Thyroid gland (tissue), 4 donors: ENCODE results near the gene CALD1.

ENCODE experiments used
- POLR2A ChIP-seq, 2 donors: fragments of 450-650 bp; IDR thresholded peaks; one replicate each; pipeline ENCODE4 v1.6.1; 2017; ENCODE audit warnings: antibody characterized with exemption in 2 of 2, mild to moderate bottlenecking in 2 of 2, moderate library complexity in 1 of 2
- TF ChIP-seq, protein P1 (sequence below), 6 experiments: fragments of 200-600 bp in 3 of 6; fragments of 450-650 bp in 3 of 6; sonication (generic) in 3 of 6; IDR thresholded peaks; one replicate each; pipeline ENCODE4 v1.5.1; 2016 to 2019; ENCODE audit warnings: antibody characterized with exemption in 6 of 6, mild to moderate bottlenecking in 2 of 6, inconsistent platforms in 1 of 6, moderate library complexity in 1 of 6

GRCh38 chr7:134885967-134886352 lies 106.5 kb downstream of the CALD1 start:
- TF ChIP-seq, protein P1, sequence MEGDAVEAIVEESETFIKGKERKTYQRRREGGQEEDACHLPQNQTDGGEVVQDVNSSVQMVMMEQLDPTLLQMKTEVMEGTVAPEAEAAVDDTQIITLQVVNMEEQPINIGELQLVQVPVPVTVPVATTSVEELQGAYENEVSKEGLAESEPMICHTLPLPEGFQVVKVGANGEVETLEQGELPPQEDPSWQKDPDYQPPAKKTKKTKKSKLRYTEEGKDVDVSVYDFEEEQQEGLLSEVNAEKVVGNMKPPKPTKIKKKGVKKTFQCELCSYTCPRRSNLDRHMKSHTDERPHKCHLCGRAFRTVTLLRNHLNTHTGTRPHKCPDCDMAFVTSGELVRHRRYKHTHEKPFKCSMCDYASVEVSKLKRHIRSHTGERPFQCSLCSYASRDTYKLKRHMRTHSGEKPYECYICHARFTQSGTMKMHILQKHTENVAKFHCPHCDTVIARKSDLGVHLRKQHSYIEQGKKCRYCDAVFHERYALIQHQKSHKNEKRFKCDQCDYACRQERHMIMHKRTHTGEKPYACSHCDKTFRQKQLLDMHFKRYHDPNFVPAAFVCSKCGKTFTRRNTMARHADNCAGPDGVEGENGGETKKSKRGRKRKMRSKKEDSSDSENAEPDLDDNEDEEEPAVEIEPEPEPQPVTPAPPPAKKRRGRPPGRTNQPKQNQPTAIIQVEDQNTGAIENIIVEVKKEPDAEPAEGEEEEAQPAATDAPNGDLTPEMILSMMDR (IDR thresholded peaks at IDR 0.05): no peak
- TF ChIP-seq POLR2A (IDR thresholded peaks at IDR 0.05): no peak
